ENCODE results near the gene PPP6R1.

Gene PPP6R1

GRCh38 chr19:55196803-55197202 lies 62.0 kb downstream of the PPP6R1 start:
- no peak overlapping the region for H3K4me3 ChIP-seq (ENCODE audit: low read depth, low read length)
- DNase-seq (ENCODE audit: low read depth), result no peak
- TF ChIP-seq CTCF (conservative IDR thresholded peaks at IDR 0.05; ENCODE audit: low read depth, low read length), result no peak

GRCh38 chr19:55193481-55193880 lies 65.3 kb downstream of the PPP6R1 start:
- DNase-seq (ENCODE audit: low read depth), result no peak
- no peak overlapping the region for H3K4me3 ChIP-seq (ENCODE audit: low read depth, low read length)
- no peak for TF ChIP-seq CTCF (conservative IDR thresholded peaks at IDR 0.05; ENCODE audit: low read depth, low read length)

GRCh38 chr19:55189403-55189835 lies 69.4 kb downstream of the PPP6R1 start:
- peak; percentile 96 for DNase-seq (ENCODE audit: low read depth)
- TF ChIP-seq CTCF (conservative IDR thresholded peaks at IDR 0.05; ENCODE audit: low read depth, low read length), result no peak
- H3K4me3 ChIP-seq (ENCODE audit: low read depth, low read length), result peak overlapping the region; percentile 11

- TF ChIP-seq CTCF (conservative IDR thresholded peaks at IDR 0.05; ENCODE audit: low read depth, low read length), result no peak
- H3K4me3 ChIP-seq (ENCODE audit: low read depth, low read length), result no peak overlapping the region
- no peak for DNase-seq (ENCODE audit: low read depth)
These were observed 70.2 kb downstream of the PPP6R1 start for GRCh38 chr19:55188625-55189024.

- no peak for TF ChIP-seq CTCF (conservative IDR thresholded peaks at IDR 0.05; ENCODE audit: low read depth, low read length)
- no peak overlapping the region for H3K4me3 ChIP-seq (ENCODE audit: low read depth, low read length)
These were observed 72.7 kb downstream of the PPP6R1 start for GRCh38 chr19:55186080-55186479.

GRCh38 chr19:55181740-55182139 lies 77.1 kb downstream of the PPP6R1 start:
- no peak overlapping the region for H3K4me3 ChIP-seq (ENCODE audit: low read depth, low read length)
- no peak for TF ChIP-seq CTCF (conservative IDR thresholded peaks at IDR 0.05; ENCODE audit: low read depth, low read length)
- no peak for DNase-seq (ENCODE audit: low read depth)

More at GRCh38 chr19:55186080-55186479, 72.7 kb downstream of the PPP6R1 start:
- DNase-seq (ENCODE audit: low read depth), result no peak
